ENCODE measurements around the gene GADD45G.
A peak's percentile ranks its signal among the peaks of the same experiment; 100 is the strongest.

Gene GADD45G, protein sequence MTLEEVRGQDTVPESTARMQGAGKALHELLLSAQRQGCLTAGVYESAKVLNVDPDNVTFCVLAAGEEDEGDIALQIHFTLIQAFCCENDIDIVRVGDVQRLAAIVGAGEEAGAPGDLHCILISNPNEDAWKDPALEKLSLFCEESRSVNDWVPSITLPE

DNA sequence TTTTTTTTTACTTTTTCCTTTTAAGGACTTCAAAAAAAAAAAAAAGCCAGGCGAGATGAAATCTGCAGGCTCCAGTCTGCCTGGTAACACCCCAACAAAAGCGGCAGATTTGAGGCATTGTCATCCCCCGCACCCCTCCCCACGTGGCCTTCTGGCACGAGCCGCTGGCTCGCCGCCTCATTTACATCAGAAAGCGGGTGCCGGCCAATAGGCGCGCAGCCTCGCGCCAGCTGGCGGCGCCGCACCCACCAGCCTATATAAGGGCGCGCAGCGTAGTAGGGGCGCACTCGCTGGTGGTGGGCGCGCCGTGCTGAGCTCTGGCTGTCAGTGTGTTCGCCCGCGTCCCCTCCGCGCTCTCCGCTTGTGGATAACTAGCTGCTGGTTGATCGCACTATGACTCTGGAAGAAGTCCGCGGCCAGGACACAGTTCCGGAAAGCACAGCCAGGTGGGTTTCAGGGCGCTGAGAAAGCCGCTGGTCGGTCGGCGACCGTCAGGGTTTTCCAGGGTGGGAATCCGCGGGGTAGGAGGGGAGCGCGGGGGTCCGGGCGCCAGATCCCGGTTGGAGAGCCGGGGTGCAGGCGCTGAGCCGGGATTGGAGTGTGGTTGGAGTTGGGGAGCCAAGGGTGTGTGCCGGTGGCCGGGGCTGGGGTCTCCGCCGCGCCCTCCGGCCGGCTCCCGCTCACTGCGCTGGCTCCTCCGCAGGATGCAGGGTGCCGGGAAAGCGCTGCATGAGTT, at the start of gene GADD45G:
TSS of gene GADD45G (plus strand) at position 284 of the 736 bp plus-strand sequence. CDS start at position 394, 110 bp downstream.
- H3K27me3 ChIP-seq (ENCODE audit: insufficient read depth, low read depth) = no peaks in the 10 kb centered on the region
- no peaks in the 10 kb centered on the region for H3K36me3 ChIP-seq (ENCODE audit: insufficient read depth)
- TF ChIP-seq, protein P1, sequence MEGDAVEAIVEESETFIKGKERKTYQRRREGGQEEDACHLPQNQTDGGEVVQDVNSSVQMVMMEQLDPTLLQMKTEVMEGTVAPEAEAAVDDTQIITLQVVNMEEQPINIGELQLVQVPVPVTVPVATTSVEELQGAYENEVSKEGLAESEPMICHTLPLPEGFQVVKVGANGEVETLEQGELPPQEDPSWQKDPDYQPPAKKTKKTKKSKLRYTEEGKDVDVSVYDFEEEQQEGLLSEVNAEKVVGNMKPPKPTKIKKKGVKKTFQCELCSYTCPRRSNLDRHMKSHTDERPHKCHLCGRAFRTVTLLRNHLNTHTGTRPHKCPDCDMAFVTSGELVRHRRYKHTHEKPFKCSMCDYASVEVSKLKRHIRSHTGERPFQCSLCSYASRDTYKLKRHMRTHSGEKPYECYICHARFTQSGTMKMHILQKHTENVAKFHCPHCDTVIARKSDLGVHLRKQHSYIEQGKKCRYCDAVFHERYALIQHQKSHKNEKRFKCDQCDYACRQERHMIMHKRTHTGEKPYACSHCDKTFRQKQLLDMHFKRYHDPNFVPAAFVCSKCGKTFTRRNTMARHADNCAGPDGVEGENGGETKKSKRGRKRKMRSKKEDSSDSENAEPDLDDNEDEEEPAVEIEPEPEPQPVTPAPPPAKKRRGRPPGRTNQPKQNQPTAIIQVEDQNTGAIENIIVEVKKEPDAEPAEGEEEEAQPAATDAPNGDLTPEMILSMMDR (conservative IDR thresholded peaks at IDR 0.05; ENCODE audit: low read depth, low read length) = no peak
- peak within 1 kb of the TSS; percentile 63 for H3K4me3 ChIP-seq (IDR thresholded peaks at IDR 0.05; ENCODE audit: insufficient read depth, low read depth, low read length)
- peaks cover 16% of the 10 kb centered on the region for H3K4me1 ChIP-seq (ENCODE audit: low read depth, poor library complexity, severe bottlenecking)
- no peaks in the 10 kb centered on the region for H4K20me1 ChIP-seq (ENCODE audit: insufficient read depth)
- H3K27ac ChIP-seq = peak within 1 kb of the TSS; percentile 57
- H3K9ac ChIP-seq = peak within 1 kb of the TSS; percentile 57
- H3K4me2 ChIP-seq = peak within 1 kb of the TSS; percentile 93
- peaks cover 4% of the 10 kb centered on the region; the same call in 1 of the 2 replicates for H3K79me2 ChIP-seq (ENCODE audit: insufficient read depth, low read depth)
- H2AFZ ChIP-seq (ENCODE audit: low read depth) = peak within 1 kb of the TSS; percentile 92

DNA sequence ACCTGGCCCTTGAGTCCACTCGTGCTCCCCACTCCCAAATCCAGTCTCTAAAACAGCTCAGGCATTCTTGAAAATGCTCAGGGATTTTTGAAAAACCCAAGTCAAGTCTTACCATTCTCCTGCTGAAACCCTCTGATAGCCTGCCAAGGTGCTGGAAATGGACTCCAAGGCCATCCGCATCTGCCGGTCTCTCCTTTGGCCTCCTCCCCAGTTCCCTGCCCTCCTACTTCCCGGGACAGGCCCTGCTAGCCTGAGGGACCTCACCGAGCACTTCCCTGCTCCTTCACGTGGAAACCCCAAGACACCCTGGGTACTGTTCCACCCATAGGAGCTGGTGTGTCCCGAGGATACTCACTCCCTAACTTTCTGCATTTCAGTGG, 49.8 kb upstream of the GADD45G start:
- Histone ChIP-seq H3K4me1 (ENCODE audit: low read depth, poor library complexity, severe bottlenecking) (peaks cover 45% of the 10 kb centered on the region), H3K27me3 (ENCODE audit: insufficient read depth, low read depth) (no peaks in the 10 kb centered on the region), H3K9ac (no peak overlapping the region), H2AFZ (ENCODE audit: low read depth) (no peak overlapping the region), H4K20me1 (ENCODE audit: insufficient read depth) (no peaks in the 10 kb centered on the region), H3K4me3 (IDR thresholded peaks at IDR 0.05; ENCODE audit: insufficient read depth, low read depth, low read length) (no peak overlapping the region), H3K27ac (no peak overlapping the region), H3K36me3 (ENCODE audit: insufficient read depth) (no peaks in the 10 kb centered on the region), H3K4me2 (peak overlapping the region; percentile 41; the same call in 1 of the 2 replicates), H3K79me2 (ENCODE audit: insufficient read depth, low read depth) (no peaks in the 10 kb centered on the region)
- TF ChIP-seq, protein P1 (conservative IDR thresholded peaks at IDR 0.05; ENCODE audit: low read depth, low read length) = no peak

DNA sequence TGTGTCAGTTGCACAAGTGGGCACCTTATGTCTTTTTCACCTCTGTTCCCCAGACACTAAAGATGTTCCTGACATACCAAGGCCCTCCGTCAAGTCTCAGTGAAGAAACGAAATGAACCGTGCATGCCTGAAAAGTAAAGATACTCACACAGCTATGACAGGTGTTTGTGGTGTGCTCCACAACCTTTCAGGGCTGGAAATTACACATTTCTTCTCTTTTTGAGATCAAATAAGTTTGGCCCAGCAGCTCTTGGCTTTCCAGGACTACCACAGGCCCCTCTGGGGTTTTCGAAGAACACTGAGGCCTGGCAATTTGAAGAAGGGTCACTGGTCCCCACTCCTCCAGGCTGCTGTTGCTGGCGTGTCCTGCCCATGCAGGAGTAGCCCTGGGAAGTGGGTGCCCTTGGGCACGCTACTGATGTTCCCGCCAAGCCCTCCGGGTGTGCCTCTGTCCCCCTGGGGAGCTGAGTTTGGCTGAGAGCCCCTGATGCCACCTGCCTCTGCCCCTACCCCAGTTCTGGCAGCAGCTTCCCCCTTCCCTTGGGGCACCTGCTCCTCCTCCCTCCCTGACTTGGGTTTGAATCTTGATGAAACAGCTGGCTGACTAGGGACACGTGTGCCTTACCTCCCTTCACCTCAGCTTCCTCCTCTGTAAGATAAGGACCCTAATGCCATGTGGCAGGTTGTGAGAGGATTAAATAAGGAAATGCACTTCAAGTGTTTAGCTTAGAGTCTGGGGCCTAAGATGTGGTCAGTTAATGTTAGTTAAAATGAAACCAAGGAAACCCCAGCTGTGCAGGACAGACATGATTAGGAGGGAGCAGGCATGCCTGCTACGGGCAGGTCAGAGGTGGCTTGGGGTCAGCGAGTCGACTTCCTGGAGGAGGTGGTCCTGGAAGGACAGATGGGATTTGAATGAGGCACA, 49.1 kb upstream of the GADD45G start:
- H3K79me2 ChIP-seq (ENCODE audit: insufficient read depth, low read depth) = no peaks in the 10 kb centered on the region
- H3K4me1 ChIP-seq (ENCODE audit: low read depth, poor library complexity, severe bottlenecking) = peaks cover 45% of the 10 kb centered on the region
- H2AFZ ChIP-seq (ENCODE audit: low read depth) = peak overlapping the region; percentile 26; the same call in 1 of the 2 replicates
- no peaks in the 10 kb centered on the region for H3K36me3 ChIP-seq (ENCODE audit: insufficient read depth)
- peak overlapping the region; percentile 33; the same call in 1 of the 2 replicates for H3K4me2 ChIP-seq
- H3K27ac ChIP-seq = 0 out of 2 replicates have a peak overlapping the region, but pooled peaks have one; percentile 14
- TF ChIP-seq, protein P1 (conservative IDR thresholded peaks at IDR 0.05; ENCODE audit: low read depth, low read length) = no peak
- no peaks in the 10 kb centered on the region for H3K27me3 ChIP-seq (ENCODE audit: insufficient read depth, low read depth)
- no peak overlapping the region for H3K9ac ChIP-seq
- no peaks in the 10 kb centered on the region for H4K20me1 ChIP-seq (ENCODE audit: insufficient read depth)
- no peak overlapping the region for H3K4me3 ChIP-seq (IDR thresholded peaks at IDR 0.05; ENCODE audit: insufficient read depth, low read depth, low read length)

DNA sequence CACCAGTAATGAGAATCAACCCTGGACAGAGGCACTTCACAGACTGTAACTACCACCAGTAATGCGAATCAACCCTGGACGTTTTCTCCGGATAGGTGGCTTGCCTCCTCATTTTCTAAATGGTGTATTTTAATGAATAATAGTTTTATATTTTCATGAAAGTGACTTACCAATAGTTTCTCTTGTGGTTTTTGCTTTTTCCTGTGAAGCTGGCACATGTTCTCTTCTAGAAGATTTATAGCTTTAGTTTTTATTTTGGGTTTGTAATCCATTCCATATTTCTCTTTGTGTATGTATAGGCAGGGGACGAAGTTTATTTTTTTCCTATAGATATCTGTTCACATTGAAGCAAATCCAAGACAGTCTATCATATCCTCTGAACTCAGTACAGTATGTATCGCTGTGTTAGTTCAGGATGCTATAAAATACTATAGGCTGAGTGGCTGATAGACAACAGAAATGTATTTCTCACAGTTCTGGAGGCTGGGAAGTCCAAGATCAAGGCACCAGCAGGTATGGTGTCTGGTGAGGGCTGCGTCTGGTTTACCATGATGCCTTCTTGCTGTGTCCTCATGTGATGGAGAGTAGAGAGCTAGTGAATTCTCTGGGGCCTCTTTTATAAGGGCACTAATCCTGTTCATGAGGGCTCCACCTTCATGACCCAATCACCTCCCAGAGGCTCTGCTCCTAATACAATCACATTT, 46.5 kb upstream of the GADD45G start:
- no peaks in the 10 kb centered on the region for H3K36me3 ChIP-seq (ENCODE audit: insufficient read depth)
- H3K79me2 ChIP-seq (ENCODE audit: insufficient read depth, low read depth) = no peaks in the 10 kb centered on the region
- H3K4me2 ChIP-seq = no peak overlapping the region
- no peak overlapping the region for H3K27ac ChIP-seq
- no peaks in the 10 kb centered on the region for H3K27me3 ChIP-seq (ENCODE audit: insufficient read depth, low read depth)
- H2AFZ ChIP-seq (ENCODE audit: low read depth) = no peak overlapping the region
- peaks cover 36% of the 10 kb centered on the region for H3K4me1 ChIP-seq (ENCODE audit: low read depth, poor library complexity, severe bottlenecking)
- H3K9ac ChIP-seq = no peak overlapping the region
- no peak overlapping the region for H3K4me3 ChIP-seq (IDR thresholded peaks at IDR 0.05; ENCODE audit: insufficient read depth, low read depth, low read length)
- TF ChIP-seq, protein P1 (conservative IDR thresholded peaks at IDR 0.05; ENCODE audit: low read depth, low read length) = no peak
- H4K20me1 ChIP-seq (ENCODE audit: insufficient read depth) = no peaks in the 10 kb centered on the region
